ENCODE data around the gene NRP1. TPM values are rescaled to one million over a fixed set of nuclear protein-coding genes. Genes with fewer than 3 reads are reported as not detected.

Gene NRP1
- total RNA-seq, result 34.3 and 37.5 TPM in 2 replicates

GRCh38 chr10:33334153-33334804, at the start of gene NRP1:
Gene NRP1 (minus strand): TSS chr10:33334667. CDS start chr10:33334382, 285 bp downstream.

